ENCODE measurements around the gene TOGARAM2. TPM values are rescaled to one million over a fixed set of nuclear protein-coding genes. Genes with fewer than 3 reads are reported as not detected.

The TOGARAM2 gene
- total and polyA plus RNA-seq, 2 experiments from 2014 or later, result 1.8 TPM

GRCh38 chr2:29070526-29070925 lies 89.4 kb downstream of the TOGARAM2 start:
- peaks cover 5% of the 10 kb centered on the region for H3K27me3 Mint-ChIP-seq (ENCODE audit: insufficient read depth, low read depth, poor library complexity)
- Histone ChIP-seq H3K79me2 (replicated peaks; ENCODE audit: insufficient read depth) (no peaks in the 10 kb centered on the region), H3K27me3 (ENCODE audit: insufficient read depth) (no peaks in the 10 kb centered on the region)

More at GRCh38 chr2:29070526-29070925, 89.4 kb downstream of the TOGARAM2 start:
- no peak overlapping the region for H3K27ac ChIP-seq (ENCODE audit: low read depth)
- no peaks in the 10 kb centered on the region for H4K20me1 ChIP-seq (replicated peaks; ENCODE audit: insufficient read depth)
- no peak overlapping the region for H2AFZ ChIP-seq
- no peaks in the 10 kb centered on the region for H3K36me3 ChIP-seq (ENCODE audit: insufficient read depth)
- ATAC-seq (no peak), DNase-seq (ENCODE audit: low spot score) (no peak)
- no peak for TF ChIP-seq JUNB (IDR thresholded peaks at IDR 0.05; ENCODE audit: unreplicated experiment)
- no peak for TF ChIP-seq CREB1 (CRISPR knock-in tag; IDR thresholded peaks at IDR 0.05; ENCODE audit: low read depth)
- no peak for TF ChIP-seq EZH2 (IDR thresholded peaks at IDR 0.05; ENCODE audit: low read depth, unreplicated experiment)
- TF ChIP-seq ZNF462 (CRISPR knock-in tag; IDR thresholded peaks at IDR 0.05), result no peak
- no peak for TF ChIP-seq ETS1 (IDR thresholded peaks at IDR 0.05)
- TF ChIP-seq REST (IDR thresholded peaks at IDR 0.05; ENCODE audit: unreplicated experiment), result no peak
- TF ChIP-seq NANOG (IDR thresholded peaks at IDR 0.05; ENCODE audit: borderline replicate concordance), result no peak
- no peak for TF ChIP-seq CTCF (conservative IDR thresholded peaks at IDR 0.05; ENCODE audit: low read depth in 2 of 2)
- TF ChIP-seq ZNF114 (CRISPR knock-in tag; IDR thresholded peaks at IDR 0.05), result no peak
- TF ChIP-seq POLR2AphosphoS5 (IDR thresholded peaks at IDR 0.05; ENCODE audit: low read depth), result no peak
- no peak for TF ChIP-seq EZH2phosphoT487 (IDR thresholded peaks at IDR 0.05; ENCODE audit: unreplicated experiment)
- H3F3A ChIP-seq (replicated peaks; ENCODE audit: low read depth), result no peaks in the 10 kb centered on the region
- H3K27ac Mint-ChIP-seq, result no peak overlapping the region
- no peak overlapping the region for H3K4me3 ChIP-seq
- no peaks in the 10 kb centered on the region for H3K4me1 Mint-ChIP-seq
- no peaks in the 10 kb centered on the region for H3K36me3 Mint-ChIP-seq (ENCODE audit: low read depth)
- no peaks in the 10 kb centered on the region for H3K4me1 ChIP-seq (ENCODE audit: insufficient read depth)
- H3K9me2 ChIP-seq (ENCODE audit: insufficient read depth), result no peaks in the 10 kb centered on the region
- no peak overlapping the region for H3K4me2 ChIP-seq
- no peak overlapping the region for H3K4me3 Mint-ChIP-seq
- H3K9me3 Mint-ChIP-seq, result no peaks in the 10 kb centered on the region

Data from GM23338 (cell line).